HepG2 (cell line): ENCODE results near the gene KIAA1549. TPM values are rescaled to one million over a fixed set of nuclear protein-coding genes. Genes with fewer than 3 reads are reported as not detected.

ENCODE experiments used
- ATAC-seq: fragments of 200-7000 bp; cut with Tn5 transposase; 3 replicates; pipeline ENCODE4 v1.9.1; 2020; ENCODE audit warnings: mild to moderate bottlenecking, moderate library complexity
- BruUV-seq: library from RNA; stranded (reverse); fragments of 400-500 nt; replicated peaks from 2 replicates; lab custom pipeline; 2021; lab: Mats Ljungman, UMichigan
- CTCF ChIA-PET: fragments of 300-600 bp; formaldehyde crosslinking; extraction: SDS; loops from one replicate; lab custom pipeline; 2021; ENCODE audit warnings: low total read pairs, inconsistent platforms, low intra/inter-chr PET ratio; lab: Yijun Ruan, JAX
- POLR2A ChIA-PET: fragments of 350-600 bp; sonication (Branson Sonifier 250); formaldehyde crosslinking; loops from one replicate; lab custom pipeline; 2020; ENCODE audit warnings: antibody characterized with exemption, inconsistent platforms; lab: Yijun Ruan, JAX
- DNase-seq: peaks from one replicate; pipeline ENCODE4 v3.0.0-alpha.2; 2015; ENCODE audit warnings: low spot score
- FAIRE-seq: peaks from 3 replicates; lab custom pipeline; 2011; peaks lifted over from hg19 to GRCh38; lab: Jason Lieb, UNC
- H2AFZ ChIP-seq: one replicate; pipeline ENCODE4 v1.6.1; 2011; ENCODE audit warnings: low read length, inconsistent platforms
- H3K27ac ChIP-seq: fragments of 300-600 bp; 3 replicates; pipeline ENCODE4 v1.8.0; 2011; ENCODE audit warnings: mixed run types, mild to moderate bottlenecking, mixed read lengths, low read length, inconsistent platforms; ENCODE audit not compliant: insufficient read depth; ENCODE audit errors: extremely low read length
- H3K27me3 ChIP-seq, 2 experiments: fragments of 200-600 bp in 1 of 2; 2 replicates in 1 of 2; 3 replicates in 1 of 2; pipeline versions ENCODE4 v1.6.0 to v1.8.0; 2011; ENCODE audit warnings: low read length in 2 of 2, mild to moderate bottlenecking in 2 of 2, moderate library complexity in 2 of 2, inconsistent platforms in 1 of 2; ENCODE audit not compliant: insufficient read depth in 2 of 2, control insufficient read depth in 1 of 2
- H3K36me3 ChIP-seq, 2 experiments: fragments of 200-600 bp in 1 of 2; replicated peaks in 1 of 2; 2 replicates in 1 of 2; 3 replicates in 1 of 2; pipeline versions ENCODE4 v1.5.1 to v1.8.0; 2011; ENCODE audit warnings: low read length in 2 of 2, inconsistent platforms in 1 of 2; ENCODE audit not compliant: insufficient read depth in 2 of 2, control insufficient read depth in 1 of 2
- H3K4me1 ChIP-seq: 2 replicates; pipeline ENCODE4 v1.5.1; 2012; ENCODE audit warnings: low read length, inconsistent platforms; ENCODE audit not compliant: insufficient read depth
- H3K4me2 ChIP-seq: 2 replicates; pipeline ENCODE4 v1.6.0; 2011; ENCODE audit warnings: low read depth, low read length, inconsistent platforms
- H3K4me3 ChIP-seq, 3 experiments: fragments of 200-600 bp in 1 of 3; sonication (generic), shearing (Covaris generic) in 1 of 3; replicated peaks in 1 of 3; 2 replicates each; pipeline ENCODE4 v1.5.1; 2011 to 2016; ENCODE audit warnings: low read length in 3 of 3, inconsistent platforms in 2 of 3, low read depth in 2 of 3, mild to moderate bottlenecking in 2 of 3, control low read depth in 1 of 3, mixed read lengths in 1 of 3; ENCODE audit not compliant: insufficient read depth in 1 of 3
- H3K79me2 ChIP-seq: one replicate; pipeline ENCODE4 v1.6.1; 2011; ENCODE audit warnings: low read length, inconsistent platforms; ENCODE audit not compliant: insufficient read depth
- H3K9ac ChIP-seq: 2 replicates; pipeline ENCODE4 v1.6.0; 2011; ENCODE audit warnings: mild to moderate bottlenecking, low read depth, low read length, inconsistent platforms; ENCODE audit not compliant: insufficient read depth
- H3K9me3 ChIP-seq: 2 replicates; pipeline ENCODE4 v1.5.1; 2012; ENCODE audit warnings: mild to moderate bottlenecking, low read length
- H4K20me1 ChIP-seq: 2 replicates; pipeline ENCODE4 v1.6.0; 2011; ENCODE audit warnings: inconsistent platforms, mild to moderate bottlenecking, low read length, moderate library complexity; ENCODE audit not compliant: insufficient read depth
- CEBPG ChIP-seq: IDR thresholded peaks from 2 replicates; pipeline ENCODE4 v1.6.1; 2016
- CREB1 ChIP-seq, 2 experiments: fragments of 450-650 bp in 1 of 2; IDR thresholded peaks; 2 replicates each; pipeline ENCODE4 v1.6.1; 2016 to 2017; ENCODE audit warnings: control low read depth in 1 of 2, mild to moderate bottlenecking in 1 of 2, missing compliant biosample characterization in 1 of 2, missing genetic modification characterization in 1 of 2
- IRF9 ChIP-seq: sonication (generic); formaldehyde crosslinking; IDR thresholded peaks from 2 replicates; pipeline ENCODE4 v1.8.0; 2022; ENCODE audit warnings: missing genetic modification reagents, mild to moderate bottlenecking, borderline replicate concordance
- KAT8 ChIP-seq: IDR thresholded peaks from 2 replicates; pipeline ENCODE4 v1.6.1; 2016; ENCODE audit warnings: missing genetic modification reagents, missing compliant biosample characterization
- KLF13 ChIP-seq: sonication (generic); formaldehyde crosslinking; IDR thresholded peaks from 2 replicates; pipeline ENCODE4 v1.4.0; 2020; ENCODE audit warnings: mild to moderate bottlenecking, missing genetic modification reagents
- KLF9 ChIP-seq: IDR thresholded peaks from 2 replicates; pipeline ENCODE4 v1.6.1; 2016; ENCODE audit warnings: low read depth
- PRPF4 ChIP-seq: fragments of 200-400 bp; formaldehyde crosslinking; IDR thresholded peaks from 2 replicates; pipeline ENCODE4 v1.6.1; 2016; ENCODE audit warnings: low read length, low read depth; ENCODE audit not compliant: poor library complexity, severe bottlenecking
- RFXAP ChIP-seq: sonication (generic); formaldehyde crosslinking; IDR thresholded peaks from 2 replicates; pipeline ENCODE4 v1.4.0; 2020; ENCODE audit warnings: missing genetic modification reagents, borderline replicate concordance
- RXRA ChIP-seq: sonication (generic); formaldehyde crosslinking; IDR thresholded peaks from 2 replicates; pipeline ENCODE4 v1.5.1; 2020; ENCODE audit warnings: missing genetic modification reagents
- RXRB ChIP-seq: IDR thresholded peaks from 2 replicates; pipeline ENCODE4 v1.6.1; 2016; ENCODE audit warnings: borderline replicate concordance, missing genetic modification reagents, missing compliant biosample characterization
- ZNF20 ChIP-seq: sonication (generic); formaldehyde crosslinking; IDR thresholded peaks from 2 replicates; pipeline ENCODE4 v1.4.0; 2020; ENCODE audit warnings: mild to moderate bottlenecking, moderate library complexity, missing genetic modification reagents
- ZNF292 ChIP-seq: sonication (generic); formaldehyde crosslinking; IDR thresholded peaks from 2 replicates; pipeline ENCODE4 v1.8.1; 2022; ENCODE audit warnings: mild to moderate bottlenecking, low read depth, missing genetic modification reagents, borderline replicate concordance
- ZNF343 ChIP-seq: sonication (generic); formaldehyde crosslinking; IDR thresholded peaks from 2 replicates; pipeline ENCODE4 v1.4.0; 2020; ENCODE audit warnings: mild to moderate bottlenecking, missing genetic modification reagents
- ZNF432 ChIP-seq: sonication (generic); formaldehyde crosslinking; IDR thresholded peaks from 2 replicates; pipeline ENCODE4 v1.5.0; 2020; ENCODE audit warnings: missing genetic modification reagents, mild to moderate bottlenecking, borderline replicate concordance
- ZNF619 ChIP-seq: sonication (generic); formaldehyde crosslinking; IDR thresholded peaks from 2 replicates; pipeline ENCODE4 v1.4.0; 2020; ENCODE audit warnings: mild to moderate bottlenecking, missing genetic modification reagents
- ZSCAN31 ChIP-seq: sonication (generic); formaldehyde crosslinking; IDR thresholded peaks from 2 replicates; pipeline ENCODE4 v1.5.0; 2020; ENCODE audit warnings: low read depth, mild to moderate bottlenecking, missing genetic modification reagents
- WGBS: methylation state at CpG from one replicate; pipeline ENCODE4 v1.1.6; 2017; ENCODE audit warnings: low lambda C conversion rate; 5-methylcytosine and 5-hydroxymethylcytosine counted together
- in situ Hi-C: cut with HindIII; loops from 2 replicates; pipeline ENCODE4 v1.10.0; 2017; ENCODE audit warnings: low pct_unique_long_range_greater_than_20kb; ENCODE audit not compliant: extremely low pct_ligation_motif_present
- intact Hi-C: fragments of 100-400 bp; cut with micrococcal nuclease; formaldehyde crosslinking; loops from one replicate; pipeline ENCODE4 v1.10.0; 2022; ENCODE audit not compliant: unreplicated experiment
- polyA plus RNA-seq, 8 experiments: library from polyadenylated mRNA; depleted of rRNA in 3 of 8; stranded (reverse) in 7 of 8; unstranded in 1 of 8; fragments of >200 nt; fragmentation: Illumina TruSeq in 4 of 8; extraction: Trizol in 4 of 8; gene quantifications; 2 replicates each; pipeline versions ENCODE4 v1.2.1 to v1.2.3, GENCODE V29; 2011 to 2016; ENCODE audit warnings: low read depth in 4 of 8, missing spikeins in 1 of 8, mixed read lengths in 1 of 8; ENCODE audit not compliant: insufficient read depth in 1 of 8
- total RNA-seq, 5 experiments: library from RNA; depleted of rRNA; stranded (reverse); fragments of >200 nt; fragmentation: Illumina TruSeq; extraction: Trizol; gene quantifications; 2 replicates each; pipeline ENCODE4 v1.2.3, GENCODE V29; 2016; ENCODE audit warnings: low read depth in 1 of 5
- TF ChIP-seq, protein P1 (sequence below): sonication (generic); formaldehyde crosslinking; IDR thresholded peaks from 2 replicates; pipeline ENCODE4 v1.4.0; 2020; ENCODE audit warnings: mild to moderate bottlenecking, missing genetic modification reagents
- TF ChIP-seq, protein P2 (sequence below): sonication (generic); formaldehyde crosslinking; IDR thresholded peaks from 2 replicates; pipeline ENCODE4 v1.4.0; 2020; ENCODE audit warnings: missing genetic modification reagents

Gene KIAA1549
- total and polyA plus RNA-seq, 2 of the 13 experiments (the other 11 are each of a cell fraction or from before 2014, with no cell fraction given): 1.1 to 1.8 TPM

- peaks cover 0 to 7% of the 10 kb centered on the region in 2 experiments; a peak in 1 of 5 replicates for H3K27me3 ChIP-seq
- BruUV-seq: no TSS peak
- ChIA-PET CTCF (no interaction called here), POLR2A (no interaction called here)
- DNase-seq (no peak), ATAC-seq (no peak), FAIRE-seq (no peak)
- H3K36me3 ChIP-seq: no peaks in the 10 kb centered on the region
- H3K9me3 ChIP-seq: no peaks in the 10 kb centered on the region
- no peak overlapping the region for H3K4me2 ChIP-seq
- intact Hi-C loops: no loop called here
- 6% methylated on average over 4 of the region's 4 CpGs for WGBS
- peaks cover 9% of the 10 kb centered on the region for H3K4me1 ChIP-seq
- no peak overlapping the region for H3K27ac ChIP-seq
- H4K20me1 ChIP-seq: no peaks in the 10 kb centered on the region
- H2AFZ ChIP-seq: no peak overlapping the region
- no peak overlapping the region for H3K4me3 ChIP-seq
- in situ Hi-C loops: no loop called here
- H3K9ac ChIP-seq: no peak overlapping the region
- no peaks in the 10 kb centered on the region for H3K79me2 ChIP-seq
- TF ChIP-seq RXRA (CRISPR knock-in tag) (no peak), KLF9 (CRISPR knock-in tag) (no peak), RFXAP (no peak), KAT8 (CRISPR knock-in tag) (no peak), CREB1 (IDR thresholded peaks at IDR 0.05) (no peak), CREB1 (CRISPR knock-in tag; IDR thresholded peaks at IDR 0.05) (no peak), ZNF20 (CRISPR knock-in tag) (no peak), ZNF343 (CRISPR knock-in tag) (no peak), CEBPG (CRISPR knock-in tag) (no peak), RXRB (CRISPR knock-in tag) (no peak), ZNF619 (CRISPR knock-in tag) (no peak), ZNF432 (CRISPR knock-in tag) (no peak), IRF9 (CRISPR knock-in tag) (no peak), PRPF4 (no peak), ZNF292 (CRISPR knock-in tag) (no peak), KLF13 (CRISPR knock-in tag) (no peak), ZSCAN31 (no peak)
- TF ChIP-seq, protein P1, sequence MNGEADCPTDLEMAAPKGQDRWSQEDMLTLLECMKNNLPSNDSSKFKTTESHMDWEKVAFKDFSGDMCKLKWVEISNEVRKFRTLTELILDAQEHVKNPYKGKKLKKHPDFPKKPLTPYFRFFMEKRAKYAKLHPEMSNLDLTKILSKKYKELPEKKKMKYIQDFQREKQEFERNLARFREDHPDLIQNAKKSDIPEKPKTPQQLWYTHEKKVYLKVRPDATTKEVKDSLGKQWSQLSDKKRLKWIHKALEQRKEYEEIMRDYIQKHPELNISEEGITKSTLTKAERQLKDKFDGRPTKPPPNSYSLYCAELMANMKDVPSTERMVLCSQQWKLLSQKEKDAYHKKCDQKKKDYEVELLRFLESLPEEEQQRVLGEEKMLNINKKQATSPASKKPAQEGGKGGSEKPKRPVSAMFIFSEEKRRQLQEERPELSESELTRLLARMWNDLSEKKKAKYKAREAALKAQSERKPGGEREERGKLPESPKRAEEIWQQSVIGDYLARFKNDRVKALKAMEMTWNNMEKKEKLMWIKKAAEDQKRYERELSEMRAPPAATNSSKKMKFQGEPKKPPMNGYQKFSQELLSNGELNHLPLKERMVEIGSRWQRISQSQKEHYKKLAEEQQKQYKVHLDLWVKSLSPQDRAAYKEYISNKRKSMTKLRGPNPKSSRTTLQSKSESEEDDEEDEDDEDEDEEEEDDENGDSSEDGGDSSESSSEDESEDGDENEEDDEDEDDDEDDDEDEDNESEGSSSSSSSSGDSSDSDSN (CRISPR knock-in tag): no peak
- TF ChIP-seq, protein P2, sequence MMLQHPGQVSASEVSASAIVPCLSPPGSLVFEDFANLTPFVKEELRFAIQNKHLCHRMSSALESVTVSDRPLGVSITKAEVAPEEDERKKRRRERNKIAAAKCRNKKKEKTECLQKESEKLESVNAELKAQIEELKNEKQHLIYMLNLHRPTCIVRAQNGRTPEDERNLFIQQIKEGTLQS: no peak
These were observed 196.5 kb downstream of the KIAA1549 start for GRCh38 chr7:138784692-138785091.
